LNCaP clone FGC (cell line): ENCODE data around the gene MRC1.
"Not testable (repeated sequence)": the region's sequence is repeated elsewhere in the genome, so short reads cannot be mapped to it uniquely, and the experiment has no call there.

Experiments used
- DNase-seq: peaks from one replicate; pipeline ENCODE4 v3.0.0-alpha.2; 2011; ENCODE audit warnings: low read depth
- H3K4me3 ChIP-seq: 2 replicates; pipeline ENCODE4 v1.5.1; 2011; ENCODE audit warnings: mild to moderate bottlenecking, low read depth, low read length, control low read depth
- CTCF ChIP-seq: IDR thresholded peaks from 2 replicates; pipeline ENCODE4 v1.5.1; 2012; ENCODE audit warnings: mild to moderate bottlenecking; ENCODE audit not compliant: control insufficient read depth, insufficient read depth; ENCODE audit errors: extremely low read depth

MRC1 gene

DNA sequence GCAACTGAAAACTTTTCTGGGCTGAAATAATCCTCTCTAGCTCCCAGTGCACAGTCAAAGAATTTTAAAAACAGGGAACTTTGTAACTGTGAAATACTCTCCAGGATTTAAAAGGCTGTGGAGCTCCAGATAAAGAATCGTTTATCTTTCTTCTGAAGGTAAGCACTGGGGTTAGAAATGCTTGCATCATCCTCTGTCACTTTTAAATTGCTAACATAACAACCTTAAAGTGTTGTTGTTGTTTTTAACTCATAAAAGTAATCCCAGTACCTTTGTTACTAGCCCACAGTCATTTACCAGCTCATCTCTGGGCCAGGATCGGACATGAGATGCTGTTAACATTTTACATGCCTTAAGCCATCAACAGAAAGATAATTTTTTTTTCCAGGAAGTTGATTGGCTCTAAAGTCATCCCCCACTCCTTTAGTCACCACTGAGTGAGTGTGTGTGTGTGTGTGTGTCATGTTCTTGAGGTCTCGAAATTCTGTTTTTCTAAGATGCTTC lies 142.8 kb downstream of the MRC1 start, which contains the start of gene SLC39A12:
Gene SLC39A12, plus strand, starts transcription at position 51 of the 504 bp plus-strand sequence. CDS start 1,359 bp downstream, outside the sequence.
- no peak for TF ChIP-seq CTCF
- no peak within 1 kb of the TSS for H3K4me3 ChIP-seq
- DNase-seq: no peak

- H3K4me3 ChIP-seq: not testable (repeated sequence)
Observed at GRCh38 chr10:17954372-17954771, 145.2 kb downstream of the MRC1 start.

DNA sequence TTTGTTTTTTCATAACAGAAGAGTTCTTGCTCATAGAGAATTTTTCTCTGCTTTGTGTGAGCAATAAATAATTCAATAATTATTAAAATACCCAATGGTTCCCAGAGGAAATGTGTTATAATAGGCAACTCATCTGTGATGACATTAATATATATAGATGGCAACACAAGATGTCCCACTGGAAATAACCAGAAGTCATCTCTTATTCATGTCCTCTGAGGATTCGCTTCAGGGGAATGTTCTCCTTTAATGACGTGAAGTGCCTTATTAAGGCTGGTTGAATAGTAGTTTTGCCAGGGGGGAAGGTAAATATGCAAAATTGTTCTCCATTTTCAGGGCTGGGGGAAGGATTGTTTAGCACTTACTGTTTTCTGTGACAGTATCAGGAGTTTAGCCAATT lies 145.7 kb downstream of the MRC1 start:
- DNase-seq: no peak
- TF ChIP-seq CTCF: no peak
- no peak overlapping the region for H3K4me3 ChIP-seq

More at GRCh38 chr10:17954372-17954771, 145.2 kb downstream of the MRC1 start:
- not testable (repeated sequence) for DNase-seq

DNA sequence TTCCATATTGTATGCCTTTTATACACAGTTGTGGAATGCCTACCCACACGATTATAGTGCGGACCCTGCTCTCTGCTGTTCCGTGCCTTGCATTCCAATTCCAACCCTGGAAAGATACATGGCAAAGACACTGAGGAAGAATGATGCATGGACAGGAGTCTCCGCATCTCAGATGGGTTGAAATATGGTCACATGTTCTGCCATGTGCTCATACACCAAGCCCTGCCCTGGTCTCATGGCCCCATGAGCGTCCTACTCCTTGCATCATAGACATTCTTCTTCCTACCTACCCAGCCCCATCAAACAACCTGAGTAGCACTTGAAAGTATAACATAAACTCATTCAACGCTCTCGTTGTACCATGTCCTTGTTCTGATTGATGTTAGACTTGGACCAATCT lies 148.9 kb downstream of the MRC1 start:
- no peak overlapping the region for H3K4me3 ChIP-seq
- TF ChIP-seq CTCF: no peak
- DNase-seq: no peak

- DNase-seq: no peak
- TF ChIP-seq CTCF: no peak
- no peak overlapping the region for H3K4me3 ChIP-seq
Observed at GRCh38 chr10:17959870-17960269, 150.7 kb downstream of the MRC1 start.
